PC-3 (cell line): ENCODE results near the gene SMYD3. TPM values are rescaled to one million over a fixed set of nuclear protein-coding genes. Genes with fewer than 3 reads are reported as not detected.

ENCODE experiments used
- ATAC-seq: fragments of 200-7000 bp; cut with Tn5 transposase; 2 replicates; pipeline ENCODE4 v1.9.1; 2020; ENCODE audit warnings: mild to moderate bottlenecking, moderate library complexity
- BruUV-seq: library from RNA; stranded (reverse); fragments of 400-500 nt; replicated peaks from 2 replicates; lab custom pipeline; 2021; lab: Mats Ljungman, UMichigan
- CTCF ChIA-PET: fragments of 300-600 bp; sonication (Branson Sonifier 250); formaldehyde crosslinking; loops from one replicate; lab custom pipeline; 2022; ENCODE audit warnings: antibody characterized with exemption; lab: Charles Lee
- POLR2A ChIA-PET: fragments of 300-600 bp; sonication (Branson Sonifier 250); formaldehyde crosslinking; loops from one replicate; lab custom pipeline; 2022; ENCODE audit warnings: antibody characterized with exemption; ENCODE audit not compliant: unreplicated experiment; lab: Charles Lee
- DNase-seq: peaks from one replicate; pipeline ENCODE4 v3.0.0-alpha.2; 2015
- H2AFZ ChIP-seq: fragments of 300-600 bp; sonication (generic); 2 replicates; pipeline ENCODE4 v1.6.0; 2016; ENCODE audit warnings: antibody characterized with exemption, low read length
- H3F3A ChIP-seq: fragments of 300-600 bp; sonication (generic); one replicate; pipeline ENCODE4 v1.6.0; 2017; ENCODE audit warnings: antibody characterized with exemption, low read length, control low read depth, mild to moderate bottlenecking; ENCODE audit not compliant: unreplicated experiment
- H3K27ac ChIP-seq: fragments of 300-600 bp; sonication (generic); 2 replicates; pipeline ENCODE4 v1.5.1; 2016; ENCODE audit warnings: mild to moderate bottlenecking, low read length
- H3K27me3 ChIP-seq: fragments of 300-600 bp; sonication (generic); 2 replicates; pipeline ENCODE4 v1.6.1; 2016; ENCODE audit warnings: low read length, mixed read lengths
- H3K36me3 ChIP-seq: fragments of 300-600 bp; sonication (generic); 2 replicates; pipeline ENCODE4 v1.6.1; 2016; ENCODE audit warnings: low read depth, mixed run types, low read length, mixed read lengths
- H3K4me1 ChIP-seq: fragments of 300-600 bp; sonication (generic); 2 replicates; pipeline ENCODE4 v1.5.1; 2016; ENCODE audit warnings: low read length; ENCODE audit not compliant: insufficient read depth
- H3K4me2 ChIP-seq: fragments of 300-600 bp; sonication (generic); 2 replicates; pipeline ENCODE4 v1.6.0; 2016; ENCODE audit warnings: low read length
- H3K4me3 ChIP-seq: fragments of 300-600 bp; sonication (generic); 2 replicates; pipeline ENCODE4 v1.5.1; 2016; ENCODE audit warnings: mild to moderate bottlenecking, low read length, mixed read lengths
- H3K79me2 ChIP-seq: fragments of 300-600 bp; sonication (generic); 2 replicates; pipeline ENCODE4 v1.6.1; 2017; ENCODE audit warnings: low read length, mixed read lengths
- H3K9ac ChIP-seq: fragments of 300-600 bp; sonication (generic); 2 replicates; pipeline ENCODE4 v1.6.0; 2016; ENCODE audit warnings: mild to moderate bottlenecking, low read length
- H3K9me2 ChIP-seq: fragments of 300-600 bp; sonication (generic); replicated peaks from 2 replicates; pipeline ENCODE4 v1.6.1; 2016; ENCODE audit warnings: mixed run types, low read length, mixed read lengths
- H3K9me3 ChIP-seq: fragments of 300-600 bp; sonication (generic); 2 replicates; pipeline ENCODE4 v1.6.1; 2016; ENCODE audit warnings: low read length, mixed read lengths
- H4K20me1 ChIP-seq: fragments of 300-600 bp; sonication (generic); 2 replicates; pipeline ENCODE4 v1.6.1; 2016; ENCODE audit warnings: low read length, mixed read lengths
- EZH2 ChIP-seq: fragments of 300-600 bp; sonication (generic); IDR thresholded peaks from one replicate; pipeline ENCODE4 v1.6.1; 2017; ENCODE audit warnings: antibody characterized with exemption, mild to moderate bottlenecking, low read length; ENCODE audit not compliant: unreplicated experiment
- EZH2phosphoT487 ChIP-seq: fragments of 300-600 bp; sonication (generic); IDR thresholded peaks from 2 replicates; pipeline ENCODE4 v1.6.1; 2018; ENCODE audit warnings: mild to moderate bottlenecking, antibody characterized with exemption, low read length, borderline replicate concordance
- intact Hi-C: fragments of 100-400 bp; cut with micrococcal nuclease; formaldehyde crosslinking; loops from 2 replicates; pipeline ENCODE4 v1.9.0; 2023
- total RNA-seq: library from RNA; depleted of rRNA; stranded (reverse); fragments of >200 nt; gene quantifications from 2 replicates; pipeline ENCODE4 v1.2.3, GENCODE V29; 2014
- TF ChIP-seq, protein P1 (sequence below): fragments of 300-600 bp; sonication (generic); conservative IDR thresholded peaks from 2 replicates; pipeline ENCODE4 v1.5.1; 2017; ENCODE audit warnings: antibody characterized with exemption, low read depth, mild to moderate bottlenecking, low read length

The SMYD3 gene
- total RNA-seq, 1 experiment from 2014 or later: 33.0 TPM

GRCh38 chr1:245718951-245719350, 788.1 kb downstream of the SMYD3 start:
- DNase-seq: no peak
- Histone ChIP-seq H3F3A (peaks cover 4% of the 10 kb centered on the region), H3K4me1 (peaks cover 24% of the 10 kb centered on the region), H3K4me3 (no peak overlapping the region), H3K36me3 (no peaks in the 10 kb centered on the region), H4K20me1 (no peaks in the 10 kb centered on the region), H3K27ac (no peak overlapping the region), H3K79me2 (no peaks in the 10 kb centered on the region), H3K4me2 (no peak overlapping the region), H3K9me2 (no peaks in the 10 kb centered on the region), H3K9ac (no peak overlapping the region), H3K27me3 (no peaks in the 10 kb centered on the region), H3K9me3 (no peaks in the 10 kb centered on the region), H2AFZ (no peak overlapping the region)
- intact Hi-C loops: no loop called here
- CTCF ChIA-PET: no interaction called here
- TF ChIP-seq EZH2phosphoT487 (no peak), EZH2 (no peak)
- TF ChIP-seq, protein P1, sequence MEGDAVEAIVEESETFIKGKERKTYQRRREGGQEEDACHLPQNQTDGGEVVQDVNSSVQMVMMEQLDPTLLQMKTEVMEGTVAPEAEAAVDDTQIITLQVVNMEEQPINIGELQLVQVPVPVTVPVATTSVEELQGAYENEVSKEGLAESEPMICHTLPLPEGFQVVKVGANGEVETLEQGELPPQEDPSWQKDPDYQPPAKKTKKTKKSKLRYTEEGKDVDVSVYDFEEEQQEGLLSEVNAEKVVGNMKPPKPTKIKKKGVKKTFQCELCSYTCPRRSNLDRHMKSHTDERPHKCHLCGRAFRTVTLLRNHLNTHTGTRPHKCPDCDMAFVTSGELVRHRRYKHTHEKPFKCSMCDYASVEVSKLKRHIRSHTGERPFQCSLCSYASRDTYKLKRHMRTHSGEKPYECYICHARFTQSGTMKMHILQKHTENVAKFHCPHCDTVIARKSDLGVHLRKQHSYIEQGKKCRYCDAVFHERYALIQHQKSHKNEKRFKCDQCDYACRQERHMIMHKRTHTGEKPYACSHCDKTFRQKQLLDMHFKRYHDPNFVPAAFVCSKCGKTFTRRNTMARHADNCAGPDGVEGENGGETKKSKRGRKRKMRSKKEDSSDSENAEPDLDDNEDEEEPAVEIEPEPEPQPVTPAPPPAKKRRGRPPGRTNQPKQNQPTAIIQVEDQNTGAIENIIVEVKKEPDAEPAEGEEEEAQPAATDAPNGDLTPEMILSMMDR: no peak
- no TSS peak for BruUV-seq
- no peak for ATAC-seq
- POLR2A ChIA-PET: no interaction called here

DNA sequence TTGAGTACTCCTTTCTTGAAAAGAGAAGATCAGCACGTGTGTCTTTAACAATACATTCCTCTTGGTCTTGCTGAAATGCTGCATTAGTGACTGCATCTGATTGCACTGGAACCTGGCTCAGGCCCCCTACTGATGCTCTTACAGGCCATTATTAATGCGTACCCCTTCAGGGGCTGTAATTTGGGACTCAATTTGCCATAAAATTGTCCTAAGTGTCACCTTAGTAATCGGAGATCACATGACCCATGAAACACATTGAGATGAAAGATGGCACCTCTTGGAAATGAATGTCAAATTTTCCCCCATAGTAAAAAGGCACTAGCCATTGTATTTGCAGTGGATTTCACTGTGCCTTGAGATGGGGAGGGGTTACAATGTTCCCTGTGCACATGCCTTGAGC, 789.0 kb downstream of the SMYD3 start:
- Histone ChIP-seq H3K79me2 (no peaks in the 10 kb centered on the region), H3K9ac (no peak overlapping the region), H3K27me3 (no peaks in the 10 kb centered on the region), H3K4me2 (no peak overlapping the region), H3K27ac (no peak overlapping the region), H2AFZ (no peak overlapping the region), H3K9me2 (no peaks in the 10 kb centered on the region), H3F3A (peaks cover 4% of the 10 kb centered on the region), H3K36me3 (no peaks in the 10 kb centered on the region), H3K4me3 (no peak overlapping the region), H4K20me1 (no peaks in the 10 kb centered on the region), H3K4me1 (peaks cover 24% of the 10 kb centered on the region), H3K9me3 (no peaks in the 10 kb centered on the region)
- DNase-seq: no peak
- intact Hi-C loops: no loop called here
- TF ChIP-seq, protein P1: no peak
- TF ChIP-seq EZH2: no peak
- POLR2A ChIA-PET: no interaction called here
- no TSS peak for BruUV-seq
- CTCF ChIA-PET: no interaction called here
- ATAC-seq: no peak

DNA sequence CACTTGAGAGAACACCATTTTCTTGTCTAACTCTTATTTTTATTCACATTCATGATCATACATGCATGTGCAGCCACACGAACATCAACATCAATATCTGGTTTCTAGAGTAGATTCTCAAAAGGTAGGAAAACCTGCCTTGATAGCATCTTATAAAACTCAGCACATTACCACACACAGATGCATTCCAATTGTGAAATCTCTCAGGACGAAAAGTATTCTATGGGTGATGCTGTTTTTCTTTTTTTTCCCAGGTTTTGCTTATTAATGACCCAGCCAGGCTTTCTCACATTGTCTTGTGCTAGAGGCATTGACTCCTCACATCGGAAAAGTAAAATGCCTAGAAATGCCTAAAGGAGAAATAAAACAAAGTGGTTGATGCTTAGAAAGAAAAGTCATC, 789.5 kb downstream of the SMYD3 start:
- Histone ChIP-seq H3K27ac (no peak overlapping the region), H3K4me3 (no peak overlapping the region), H3K4me1 (peaks cover 24% of the 10 kb centered on the region), H3F3A (peaks cover 4% of the 10 kb centered on the region), H3K9me3 (no peaks in the 10 kb centered on the region), H3K9me2 (no peaks in the 10 kb centered on the region), H3K4me2 (no peak overlapping the region), H3K36me3 (no peaks in the 10 kb centered on the region), H2AFZ (no peak overlapping the region), H3K9ac (no peak overlapping the region), H4K20me1 (no peaks in the 10 kb centered on the region), H3K27me3 (no peaks in the 10 kb centered on the region), H3K79me2 (no peaks in the 10 kb centered on the region)
- TF ChIP-seq EZH2phosphoT487: no peak
- no peak for TF ChIP-seq EZH2
- TF ChIP-seq, protein P1: no peak
- no TSS peak for BruUV-seq
- DNase-seq: no peak
- ATAC-seq: no peak
- ChIA-PET CTCF (interaction anchor here (0.6 kb wide), 1 partner anchor 322 kb away, joined by 9 read pairs; no protein-coding TSS in a partner anchor), POLR2A (no interaction called here)
- intact Hi-C loops: no loop called here
